Heart right ventricle (tissue), 16 donors: ENCODE results near the gene FAAH. TPM values are rescaled to one million over a fixed set of nuclear protein-coding genes. Genes with fewer than 3 reads are reported as not detected.

Experiments
- ATAC-seq, 8 donors: fragments of 200-7000 bp; cut with Tn5 transposase; one replicate each; pipeline ENCODE4 v1.9.1; 2020; ENCODE audit warnings: mild to moderate bottlenecking in 8 of 8, moderate library complexity in 8 of 8, moderate number of reproducible peaks in 1 of 8
- DNase-seq, 2 donors: peaks; one replicate each; pipeline ENCODE4 v3.0.0-alpha.2; 2020
- H3K27ac ChIP-seq, 10 donors: fragments of 200-600 bp; sonication (generic) in 2 of 10; one replicate each; pipeline versions ENCODE4 v1.5.0 to v1.8.0; 2020 to 2022; ENCODE audit warnings: mild to moderate bottlenecking in 3 of 10
- H3K27me3 ChIP-seq, 7 donors: fragments of 200-600 bp; one replicate each; pipeline ENCODE4 v1.8.0; 2021 to 2022; ENCODE audit warnings: mild to moderate bottlenecking in 2 of 7
- H3K36me3 ChIP-seq, 9 donors: fragments of 200-600 bp; sonication (generic) in 1 of 9; one replicate each; pipeline versions ENCODE4 v1.5.0 to v1.8.0; 2020 to 2022; ENCODE audit warnings: mild to moderate bottlenecking in 2 of 9
- H3K4me1 ChIP-seq, 9 donors: fragments of 200-600 bp; sonication (generic) in 1 of 9; one replicate each; pipeline versions ENCODE4 v1.5.0 to v1.8.0; 2020 to 2022; ENCODE audit warnings: mild to moderate bottlenecking in 4 of 9
- H3K4me3 ChIP-seq, 10 donors: fragments of 200-600 bp; sonication (generic) in 2 of 10; one replicate each; pipeline versions ENCODE4 v1.5.0 to v1.8.0; 2020 to 2022; ENCODE audit warnings: mild to moderate bottlenecking in 7 of 10, moderate library complexity in 2 of 10
- H3K9me3 ChIP-seq, 11 donors: fragments of 200-600 bp in 10 of 11; sonication (generic) in 2 of 11; one replicate each; pipeline versions ENCODE4 v1.5.0 to v1.8.0; 2013 to 2022; ENCODE audit warnings: mild to moderate bottlenecking in 2 of 11, control low read depth in 1 of 11, moderate library complexity in 1 of 11
- CTCF ChIP-seq, 9 donors: fragments of 200-600 bp; sonication (generic) in 2 of 9; IDR thresholded peaks; one replicate each; pipeline versions ENCODE4 v1.5.0 to v1.8.0; 2021 to 2022; ENCODE audit warnings: antibody characterized with exemption in 9 of 9, mild to moderate bottlenecking in 5 of 9, moderate library complexity in 1 of 9
- WGBS, 2 donors: extraction: QIAGEN DNeasy Blood & Tissue Kit; methylation state at CpG; one replicate each; pipeline ENCODE4 v1.1.7; 2013; ENCODE audit warnings: inconsistent platforms in 1 of 2; 5-methylcytosine and 5-hydroxymethylcytosine counted together
- intact Hi-C, 10 donors: fragments of 100-400 bp; cut with DNase I; formaldehyde crosslinking; loops; one replicate each; pipeline versions ENCODE4 v1.11.1 to v1.14.2; 2022
- polyA plus RNA-seq, 2 donors: library from polyadenylated mRNA; stranded (reverse); fragments of 200-250 nt; gene quantifications; one replicate each; pipeline ENCODE4 v1.2.3, GENCODE V29; 2013
- total RNA-seq, 10 donors: library from RNA; stranded (reverse); fragmentation: NEBNext Ultra II Directional in 3 of 10; extraction: Animal tissue kit (Norgen Biotek cat#: 25700) in 3 of 10; gene quantifications; one replicate each; pipeline versions ENCODE4 v1.2.1 to v1.2.4, GENCODE V29; 2021 to 2023
- donor health status: Arrhythmogenic right ventricular cardiomyopathy.
- donor health status: ischemic (EF 13 %, LVEDD 7.1; RV severe dilation, severe dysfunction).
- donor health status: healthy with polysubstance abuse.
- donor health status: DM: no; HTN: yes; CAD: no.
- donor health status: DM: no; HTN: no; CAD: no.
- donor health status: ischemic (EF 25% LVEDD 6.9; RV normal size, moderate dysfunction).
- donor health status: ischemic (EF 25% LVEDD 5.7; RV mildly dilated, moderate dysfunction).
- donor health status: healthy.
- donor health status: DM: yes; HTN: yes; CAD: no.
- donor health status: Ischemic cardiomyopathy.
- donor health status: ischemic (EF 35%, LVEDD 5.7; RV mildly dilated, moderate dysfunction).
- donor health status: nonischemic (EF 11% LVEDD 7.7; RV severe dilation, severe dysfunction).
- donor health status: DM: yes; HTN: yes; CAD: no.
- donor health status: PGD.
- donor health status: ischemic (EF 29% LVEDD 5.4; RV normal size, mild dysfunction).
- donor health status: nonischemic (EF 23%, LVEDD 6.1; RV moderate dilation, normal function).

FAAH gene
- total and polyA plus RNA-seq, 12 donors: 1.8 to 16.4 (median 3.1) TPM

- WGBS, 2 donors: 98 to 100% methylated on average over 2 of the region's 2 CpGs
- no peaks in the 10 kb centered on the region for H3K27me3 ChIP-seq
- no peak for TF ChIP-seq CTCF (IDR thresholded peaks at IDR 0.05)
- ATAC-seq (no peak), DNase-seq (no peak)
- H3K27ac ChIP-seq: no peak overlapping the region
- no peaks in the 10 kb centered on the region for H3K9me3 ChIP-seq
- peaks cover 0 to 57% (median 9%) of the 10 kb centered on the region in 9 donors for H3K36me3 ChIP-seq
- H3K4me1 ChIP-seq: peaks cover 0 to 23% (median 0%) of the 10 kb centered on the region in 9 donors
- H3K4me3 ChIP-seq: no peak overlapping the region
- intact Hi-C loops: no loop called here
These were observed 25.3 kb upstream of the FAAH start for GRCh38 chr1:46368791-46369190.

GRCh38 chr1:46369542-46370213 is 24.4 kb upstream of the FAAH start:
- H3K4me1 ChIP-seq: peaks cover 0 to 26% (median 0%) of the 10 kb centered on the region in 9 donors
- H3K9me3 ChIP-seq: no peaks in the 10 kb centered on the region
- no peak for TF ChIP-seq CTCF (IDR thresholded peaks at IDR 0.05)
- H3K36me3 ChIP-seq: peaks cover 0 to 48% (median 9%) of the 10 kb centered on the region in 9 donors
- peak overlapping the region in 1 of 10 donors; percentile 26 for H3K27ac ChIP-seq
- DNase-seq: no peak
- WGBS, 2 donors: 73 to 77% methylated on average over 4 of the region's 4 CpGs
- H3K4me3 ChIP-seq: no peak overlapping the region
- ATAC-seq: peak in 3 of 8 donors; percentile 25 to 45 (median 38)
- no peaks in the 10 kb centered on the region for H3K27me3 ChIP-seq
- intact Hi-C loops: no loop called here

GRCh38 chr1:46370214-46370633 is 23.9 kb upstream of the FAAH start:
- peak in 3 of 8 donors; percentile 29 to 46 (median 45) for ATAC-seq
- intact Hi-C loops: no loop called here

GRCh38 chr1:46372431-46372830 is 21.7 kb upstream of the FAAH start:
- 98 to 100% methylated on average over 1 of the region's 1 CpG for WGBS, 2 donors
- intact Hi-C loops: no loop called here
- no peak for TF ChIP-seq CTCF (IDR thresholded peaks at IDR 0.05)

More at GRCh38 chr1:46370214-46370633, 23.9 kb upstream of the FAAH start:
- peaks cover 0 to 43% (median 8%) of the 10 kb centered on the region in 9 donors for H3K36me3 ChIP-seq
- no peak for TF ChIP-seq CTCF (IDR thresholded peaks at IDR 0.05)
- H3K4me3 ChIP-seq: no peak overlapping the region
- no peaks in the 10 kb centered on the region for H3K9me3 ChIP-seq
- WGBS, 2 donors: 76 to 82% methylated on average over 3 of the region's 3 CpGs
- DNase-seq: no peak
- H3K27me3 ChIP-seq: no peaks in the 10 kb centered on the region
- peaks cover 0 to 26% (median 0%) of the 10 kb centered on the region in 9 donors for H3K4me1 ChIP-seq
- peak overlapping the region in 1 of 10 donors; percentile 26 for H3K27ac ChIP-seq

More at GRCh38 chr1:46372431-46372830, 21.7 kb upstream of the FAAH start:
- no peak for ATAC-seq
- H3K27me3 ChIP-seq: no peaks in the 10 kb centered on the region
- H3K27ac ChIP-seq: no peak overlapping the region
- H3K4me3 ChIP-seq: no peak overlapping the region
- peaks cover 0 to 26% (median 0%) of the 10 kb centered on the region in 9 donors for H3K4me1 ChIP-seq
- no peak for DNase-seq
- H3K36me3 ChIP-seq: peaks cover 0 to 21% (median 4%) of the 10 kb centered on the region in 9 donors
- no peaks in the 10 kb centered on the region for H3K9me3 ChIP-seq
